Ectodermal cell (in vitro differentiated cells): ENCODE measurements around the gene FEM1A.
"Not testable (repeated sequence)": the region's sequence is repeated elsewhere in the genome, so short reads cannot be mapped to it uniquely, and the experiment has no call there.

Experiments used
- H3K27ac ChIP-seq: 2 replicates; pipeline ENCODE4 v1.7.0; 2013; ENCODE audit warnings: mild to moderate bottlenecking, low read depth, low read length; ENCODE audit not compliant: insufficient read depth, poor library complexity, severe bottlenecking
- H3K27me3 ChIP-seq: 2 replicates; pipeline ENCODE4 v1.7.0; 2013; ENCODE audit warnings: mild to moderate bottlenecking, low read length; ENCODE audit not compliant: insufficient read depth, control insufficient read depth, poor library complexity, severe bottlenecking
- H3K36me3 ChIP-seq: one replicate; pipeline ENCODE4 v1.7.0; 2013; ENCODE audit warnings: low read length; ENCODE audit not compliant: control insufficient read depth, insufficient read depth
- H3K4me1 ChIP-seq: one replicate; pipeline ENCODE4 v1.7.0; 2013; ENCODE audit warnings: low read length; ENCODE audit not compliant: control insufficient read depth, insufficient read depth
- H3K4me3 ChIP-seq: 2 replicates; pipeline ENCODE4 v1.7.0; 2013; ENCODE audit warnings: low read depth, low read length, control low read depth; ENCODE audit not compliant: insufficient read depth
- H3K9me3 ChIP-seq: 2 replicates; pipeline ENCODE4 v1.7.0; 2013; ENCODE audit warnings: mild to moderate bottlenecking, low read length, moderate library complexity; ENCODE audit not compliant: control insufficient read depth
- WGBS, 2 experiments: methylation state at CpG; one replicate each; pipeline ENCODE4 v1.1.7; 2013; ENCODE audit warnings: missing lambda C conversion rate in 2 of 2; 5-methylcytosine and 5-hydroxymethylcytosine counted together

The FEM1A gene

DNA sequence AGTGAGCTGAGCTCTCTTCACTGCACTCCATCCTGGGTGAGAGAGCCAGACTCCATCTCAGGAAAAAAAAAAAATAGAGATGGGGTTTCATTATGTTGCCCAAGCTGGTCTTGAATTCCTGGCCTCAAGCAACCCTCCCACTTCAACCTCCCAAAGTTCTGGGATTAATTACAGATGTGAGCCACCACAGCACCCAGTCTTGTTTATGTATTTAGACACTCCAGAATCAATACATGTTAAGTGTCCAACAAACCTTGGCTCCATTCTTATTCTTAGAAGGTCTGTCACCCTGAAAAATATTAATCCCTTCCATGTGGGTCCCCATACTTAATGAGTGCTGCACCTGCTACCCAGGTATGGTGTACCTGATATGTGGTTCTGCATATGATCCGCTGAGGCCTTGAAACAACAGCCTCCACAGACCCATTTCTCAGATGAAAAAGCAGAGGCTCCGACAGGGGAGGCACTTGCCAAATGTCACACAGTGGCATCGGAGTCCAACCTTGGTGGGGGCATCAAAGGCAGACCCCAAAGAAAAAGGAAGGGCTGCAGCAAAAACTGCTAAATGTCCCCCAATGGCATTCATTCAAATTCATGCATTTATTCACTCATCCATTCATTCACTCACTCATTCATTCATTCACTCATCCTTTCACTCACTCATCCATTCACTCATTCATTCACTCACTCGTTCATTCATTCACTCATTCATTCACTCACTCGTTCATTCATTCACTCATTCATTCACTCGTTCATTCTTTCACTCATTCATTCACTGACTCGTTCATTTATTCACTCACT, 23.3 kb downstream of the FEM1A start:
- peaks cover 3% of the 10 kb centered on the region for H3K9me3 ChIP-seq
- no peaks in the 10 kb centered on the region for H3K27me3 ChIP-seq
- 77 to 80% methylated on average over 7 of the region's 7 CpGs for WGBS, 2 experiments
- no peaks in the 10 kb centered on the region for H3K4me1 ChIP-seq
- H3K27ac ChIP-seq = no peak overlapping the region
- no peaks in the 10 kb centered on the region for H3K36me3 ChIP-seq
- H3K4me3 ChIP-seq = no peak overlapping the region

DNA sequence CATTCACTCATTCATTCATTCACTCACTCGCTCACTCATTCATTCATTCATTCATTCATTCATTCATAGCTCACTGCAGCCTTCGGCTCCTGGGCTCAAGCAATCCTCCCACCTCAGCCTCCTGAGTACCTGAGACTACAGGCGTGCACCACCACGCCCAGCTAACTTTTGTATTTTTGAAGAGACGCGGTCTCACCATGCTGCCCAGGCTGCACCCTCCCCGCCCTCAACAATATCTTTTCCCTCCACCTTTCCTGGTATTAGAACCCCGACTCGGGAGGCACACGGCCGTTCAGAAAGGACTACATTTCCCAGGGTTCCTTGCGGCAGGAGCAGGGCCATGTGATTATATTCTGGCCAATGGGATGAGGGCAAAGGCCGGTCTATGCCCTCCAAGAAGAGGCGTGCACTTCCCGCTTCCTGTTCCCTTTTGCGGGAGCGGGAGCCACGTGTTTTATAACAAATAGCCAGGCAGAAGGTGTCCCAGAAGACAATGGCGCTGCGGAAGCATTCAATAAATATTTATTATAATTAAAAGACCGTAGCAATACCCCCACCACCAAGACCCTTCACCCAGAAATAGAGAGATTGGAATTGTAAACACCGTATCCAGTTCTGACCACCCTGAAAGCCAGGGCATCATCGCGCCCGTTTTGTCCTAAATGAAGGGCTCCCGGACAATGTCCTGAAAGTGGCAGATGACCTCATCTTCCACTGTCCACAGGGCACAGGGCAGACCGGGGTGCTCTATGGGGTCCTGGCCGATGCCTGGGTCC, 24.1 kb downstream of the FEM1A start:
- no peaks in the 10 kb centered on the region for H3K36me3 ChIP-seq
- H3K27me3 ChIP-seq = no peaks in the 10 kb centered on the region
- H3K4me1 ChIP-seq = no peaks in the 10 kb centered on the region
- WGBS, 2 experiments = 44 to 46% methylated on average over 25 to 28 of the region's 28 CpGs
- H3K27ac ChIP-seq = no peak overlapping the region
- peaks cover 3% of the 10 kb centered on the region for H3K9me3 ChIP-seq
- H3K4me3 ChIP-seq = no peak overlapping the region

DNA sequence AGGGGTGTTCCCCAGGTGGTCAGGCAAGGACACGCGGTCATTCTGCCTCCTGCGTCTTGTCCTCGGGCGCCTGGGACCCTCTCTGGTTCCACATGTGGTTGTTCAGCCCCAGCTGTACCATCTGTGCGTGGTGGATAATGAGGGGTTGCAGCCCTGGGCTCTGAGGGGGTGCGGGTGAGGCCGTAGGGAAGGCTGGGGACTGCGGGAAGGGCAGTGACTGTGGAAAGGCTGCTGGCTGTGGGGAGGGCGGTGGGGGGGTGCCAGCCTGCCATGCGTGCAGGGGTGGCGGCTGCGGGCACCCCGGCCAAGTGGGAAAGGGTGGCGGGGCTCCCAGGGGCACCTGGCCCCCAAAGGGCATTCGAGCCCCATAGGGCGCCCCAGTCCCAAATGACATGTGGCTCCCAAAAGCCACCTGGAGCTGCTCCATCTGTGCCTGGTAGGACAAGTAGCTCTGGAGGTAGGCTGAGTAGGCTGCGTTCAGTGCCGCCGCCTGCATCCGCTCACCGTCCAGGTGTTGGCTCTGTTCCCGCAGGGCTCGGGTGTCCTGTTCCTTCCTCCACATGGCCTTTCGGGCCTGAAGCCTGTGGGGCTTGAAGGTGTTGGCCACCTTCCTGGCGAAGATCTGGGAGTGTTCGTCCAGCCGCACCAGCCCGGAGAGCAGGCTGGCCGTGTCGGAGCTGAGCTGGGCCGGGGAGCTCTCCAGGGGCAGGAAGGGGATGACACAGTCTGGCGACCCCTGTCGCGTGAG, 24.8 kb downstream of the FEM1A start:
- no peaks in the 10 kb centered on the region for H3K4me1 ChIP-seq
- H3K27me3 ChIP-seq = no peaks in the 10 kb centered on the region
- H3K36me3 ChIP-seq = no peaks in the 10 kb centered on the region
- no peak overlapping the region for H3K27ac ChIP-seq
- peaks cover 3% of the 10 kb centered on the region for H3K9me3 ChIP-seq
- WGBS, 2 experiments = 94 to 95% methylated on average over 35 of the region's 35 CpGs
- H3K4me3 ChIP-seq = no peak overlapping the region

DNA sequence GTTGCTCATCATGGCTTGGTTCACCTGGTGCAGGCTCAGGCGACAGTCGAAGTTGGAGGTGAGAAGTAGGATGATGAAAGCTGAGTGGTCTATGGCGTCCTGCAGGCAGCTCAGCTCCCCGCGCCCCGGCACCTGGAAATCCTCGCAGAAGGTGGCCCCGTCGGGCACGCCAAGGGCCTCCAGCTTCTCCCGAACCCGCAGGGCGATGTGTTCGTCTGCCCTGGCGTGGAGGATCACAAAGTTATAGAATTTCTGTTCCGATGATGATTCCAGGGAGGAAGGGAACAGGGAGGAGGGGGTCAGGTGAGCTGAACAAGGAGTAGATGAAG, 25.4 kb downstream of the FEM1A start:
- Histone ChIP-seq H3K27ac (no peak overlapping the region), H3K9me3 (peaks cover 3% of the 10 kb centered on the region), H3K4me3 (no peak overlapping the region), H3K27me3 (no peaks in the 10 kb centered on the region), H3K4me1 (no peaks in the 10 kb centered on the region), H3K36me3 (no peaks in the 10 kb centered on the region)
- 96 to 97% methylated on average over 16 of the region's 16 CpGs for WGBS, 2 experiments

DNA sequence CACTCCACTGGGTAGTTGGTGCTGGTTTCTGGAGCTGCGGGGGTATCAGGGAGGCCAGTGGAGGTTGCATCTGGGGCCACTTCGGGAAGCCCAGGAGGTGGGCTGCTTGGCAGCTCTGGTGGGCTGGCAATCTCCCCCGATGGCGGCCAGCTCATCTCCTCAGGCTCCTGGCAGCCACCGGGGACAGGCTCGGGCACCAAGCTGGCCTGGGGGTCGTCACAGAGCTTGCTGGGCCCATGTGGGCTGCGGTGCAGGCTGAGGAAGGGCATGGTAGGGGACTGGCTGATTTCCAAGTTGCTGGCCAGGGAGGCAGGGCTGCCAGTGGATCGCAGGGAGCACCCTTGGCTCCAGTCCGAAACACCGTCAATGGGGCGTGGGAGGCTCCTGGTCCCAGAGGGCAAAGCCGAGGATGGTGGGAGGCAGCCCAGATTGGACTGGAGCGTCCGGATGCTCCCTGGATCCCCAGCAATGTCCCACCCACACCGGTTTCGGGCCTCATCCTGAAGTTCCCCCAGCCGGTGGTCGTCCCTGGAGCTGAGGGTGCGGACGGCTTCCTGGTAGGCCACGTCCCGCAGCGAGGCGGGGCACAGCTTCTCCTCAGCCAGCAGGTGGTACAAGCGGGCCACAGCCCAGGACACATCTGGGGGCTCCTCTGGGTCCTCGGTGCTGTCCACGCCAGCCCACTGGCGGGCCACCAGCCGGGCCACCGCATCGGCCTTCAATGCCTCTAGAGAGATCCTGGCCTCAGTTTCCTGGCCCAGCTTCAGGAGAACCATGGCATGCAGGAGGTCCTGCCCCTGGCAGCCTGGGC, 26.1 kb downstream of the FEM1A start:
- Histone ChIP-seq H3K4me1 (no peaks in the 10 kb centered on the region), H3K36me3 (no peaks in the 10 kb centered on the region), H3K27me3 (no peaks in the 10 kb centered on the region), H3K4me3 (no peak overlapping the region), H3K27ac (no peak overlapping the region), H3K9me3 (peaks cover 3% of the 10 kb centered on the region)
- WGBS, 2 experiments = 94% methylated on average over 32 of the region's 32 CpGs

DNA sequence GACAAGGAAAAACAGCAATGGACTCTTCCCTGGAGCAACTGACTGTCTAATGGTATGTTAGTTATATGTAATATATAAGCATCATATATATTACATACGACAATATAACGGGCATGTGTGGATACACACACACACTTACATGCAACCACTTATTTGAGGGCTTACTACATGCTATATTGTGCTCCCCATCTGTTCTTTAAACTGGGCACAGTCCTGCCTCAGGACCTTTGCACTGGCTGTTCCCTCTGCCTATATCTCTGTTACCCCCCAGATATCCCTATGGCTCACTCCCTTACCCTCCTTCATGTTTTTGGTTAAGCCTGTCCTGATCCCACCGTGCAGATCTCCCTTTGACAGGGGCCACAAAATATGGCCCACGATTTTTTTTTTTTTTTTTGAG, 29.7 kb downstream of the FEM1A start:
- Histone ChIP-seq H3K36me3 (no peaks in the 10 kb centered on the region), H3K27me3 (no peaks in the 10 kb centered on the region), H3K4me1 (no peaks in the 10 kb centered on the region), H3K27ac (no peak overlapping the region), H3K4me3 (no peak overlapping the region), H3K9me3 (no peaks in the 10 kb centered on the region)
- 80 to 83% methylated on average over 4 of the region's 4 CpGs for WGBS, 2 experiments

DNA sequence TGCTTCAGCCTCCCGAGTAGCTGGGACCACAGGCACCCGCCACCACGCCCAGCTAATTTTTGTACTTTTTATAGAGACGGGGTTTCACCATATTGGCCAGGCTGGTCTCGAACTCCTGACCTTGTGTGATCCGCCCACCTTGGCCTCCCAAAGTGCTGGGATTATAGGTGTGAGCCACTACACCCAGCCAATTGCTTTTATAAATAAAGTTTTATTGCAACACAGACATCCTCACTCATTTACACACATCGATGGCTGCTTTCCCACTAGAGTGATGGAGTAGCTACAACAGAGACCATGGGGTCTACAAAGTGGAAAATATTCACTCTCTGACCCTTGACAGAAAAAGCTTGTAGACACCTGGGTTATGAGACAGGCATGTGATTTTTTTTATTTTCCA, 30.8 kb downstream of the FEM1A start:
- not testable (repeated sequence) for H3K36me3 ChIP-seq, H3K27me3 ChIP-seq, H3K4me3 ChIP-seq, H3K27ac ChIP-seq, H3K9me3 ChIP-seq, H3K4me1 ChIP-seq
- 95% methylated on average over 7 of the region's 7 CpGs for WGBS, 2 experiments

DNA sequence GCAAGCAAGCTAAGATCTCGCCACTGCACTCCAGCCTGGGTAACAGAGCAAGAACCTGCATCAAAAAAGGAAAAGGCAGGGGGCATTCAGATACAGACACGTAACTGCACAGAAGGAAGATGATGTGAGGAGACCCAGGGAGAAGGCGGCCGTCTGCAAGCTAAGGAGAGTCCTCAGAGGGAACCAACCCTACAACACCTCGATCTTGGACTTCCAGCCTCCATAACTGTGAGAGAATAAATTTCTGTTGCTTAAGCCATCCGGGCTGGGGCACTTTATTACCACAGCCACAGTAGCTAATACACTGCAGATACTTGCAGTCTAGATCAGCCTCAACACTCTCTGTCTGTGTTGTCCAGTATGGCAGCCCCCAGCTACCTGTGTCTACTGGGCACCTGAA, 32.0 kb downstream of the FEM1A start:
- WGBS, 2 experiments = 80 to 85% methylated on average over 6 of the region's 6 CpGs
- no peak overlapping the region for H3K4me3 ChIP-seq
- H3K27ac ChIP-seq = no peak overlapping the region
- H3K36me3 ChIP-seq = no peaks in the 10 kb centered on the region
- H3K27me3 ChIP-seq = no peaks in the 10 kb centered on the region
- H3K4me1 ChIP-seq = no peaks in the 10 kb centered on the region
- H3K9me3 ChIP-seq = no peaks in the 10 kb centered on the region

DNA sequence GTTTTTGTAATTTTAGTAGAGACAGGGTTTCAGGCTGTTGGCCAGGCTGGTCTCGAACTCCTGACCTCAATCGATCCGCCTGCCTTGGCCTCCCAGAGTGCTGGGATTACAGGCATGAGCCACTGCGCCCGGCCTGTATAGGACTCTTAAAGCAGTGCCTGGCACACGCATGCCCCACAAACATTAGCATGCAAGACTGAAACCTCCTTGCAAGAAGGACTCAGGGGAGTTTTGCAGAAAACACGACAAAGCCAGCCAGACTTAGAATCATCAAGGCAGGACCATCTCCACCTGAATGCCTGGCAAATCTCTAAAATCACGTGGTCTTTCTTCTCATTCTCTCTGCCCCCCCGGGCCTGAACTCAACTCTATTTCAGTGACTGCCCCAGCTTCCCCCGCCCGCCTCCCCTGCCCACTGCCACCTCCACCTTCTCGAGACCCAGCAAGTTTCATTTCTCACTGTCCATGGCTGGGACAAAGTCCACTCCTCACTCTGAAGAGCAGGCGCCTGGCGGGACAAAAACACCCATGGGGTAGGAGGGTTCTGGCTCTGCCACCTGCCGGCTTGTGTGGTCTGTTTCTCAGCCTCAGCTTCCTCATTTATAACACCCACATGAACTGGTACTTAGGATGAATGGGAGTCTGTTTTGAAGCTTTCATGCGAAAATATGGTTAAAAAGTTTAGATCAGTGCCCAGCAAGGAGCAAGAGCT, 37.6 kb downstream of the FEM1A start:
- Histone ChIP-seq H3K27ac (no peak overlapping the region), H3K4me1 (no peaks in the 10 kb centered on the region), H3K9me3 (no peaks in the 10 kb centered on the region), H3K36me3 (no peaks in the 10 kb centered on the region), H3K4me3 (no peak overlapping the region), H3K27me3 (peaks cover 21% of the 10 kb centered on the region)
- 82 to 83% methylated on average over 14 to 16 of the region's 16 CpGs for WGBS, 2 experiments
